BE2C (cell line): ENCODE data around the gene EPC2.
"Not testable (repeated sequence)": the region's sequence is repeated elsewhere in the genome, so short reads cannot be mapped to it uniquely, and the experiment has no call there.

Experiments
- DNase-seq: peaks from one replicate; pipeline ENCODE4 v3.0.0-alpha.2; 2020
- H3K27me3 ChIP-seq: fragments of 250-450 bp; sonication (Bioruptor Pico); 2 replicates; pipeline ENCODE4 v1.5.1; 2020; ENCODE audit warnings: mild to moderate bottlenecking
- H3K36me3 ChIP-seq: fragments of 250-450 bp; sonication (Bioruptor Pico); 2 replicates; pipeline ENCODE4 v1.5.1; 2020; ENCODE audit warnings: mild to moderate bottlenecking
- H3K4me1 ChIP-seq: fragments of 250-450 bp; sonication (Bioruptor Pico); 2 replicates; pipeline ENCODE4 v1.5.1; 2020
- H3K4me3 ChIP-seq: 2 replicates; pipeline ENCODE4 v1.5.1; 2011; ENCODE audit warnings: low read depth, low read length
- H3K9me3 ChIP-seq: fragments of 250-450 bp; sonication (Bioruptor Pico); 2 replicates; pipeline ENCODE4 v1.5.1; 2020
- TF ChIP-seq, protein P1 (sequence below): IDR thresholded peaks from 2 replicates; pipeline ENCODE4 v1.5.1; 2012; ENCODE audit warnings: mild to moderate bottlenecking, low read depth, low read length

Gene EPC2

GRCh38 chr2:148675708-148676107 is 31.2 kb downstream of the EPC2 start:
- Histone ChIP-seq H3K4me3 (no peak overlapping the region), H3K4me1 (no peaks in the 10 kb centered on the region), H3K36me3 (no peaks in the 10 kb centered on the region), H3K9me3 (no peaks in the 10 kb centered on the region), H3K27me3 (no peaks in the 10 kb centered on the region)
- no peak for DNase-seq
- TF ChIP-seq, protein P1, sequence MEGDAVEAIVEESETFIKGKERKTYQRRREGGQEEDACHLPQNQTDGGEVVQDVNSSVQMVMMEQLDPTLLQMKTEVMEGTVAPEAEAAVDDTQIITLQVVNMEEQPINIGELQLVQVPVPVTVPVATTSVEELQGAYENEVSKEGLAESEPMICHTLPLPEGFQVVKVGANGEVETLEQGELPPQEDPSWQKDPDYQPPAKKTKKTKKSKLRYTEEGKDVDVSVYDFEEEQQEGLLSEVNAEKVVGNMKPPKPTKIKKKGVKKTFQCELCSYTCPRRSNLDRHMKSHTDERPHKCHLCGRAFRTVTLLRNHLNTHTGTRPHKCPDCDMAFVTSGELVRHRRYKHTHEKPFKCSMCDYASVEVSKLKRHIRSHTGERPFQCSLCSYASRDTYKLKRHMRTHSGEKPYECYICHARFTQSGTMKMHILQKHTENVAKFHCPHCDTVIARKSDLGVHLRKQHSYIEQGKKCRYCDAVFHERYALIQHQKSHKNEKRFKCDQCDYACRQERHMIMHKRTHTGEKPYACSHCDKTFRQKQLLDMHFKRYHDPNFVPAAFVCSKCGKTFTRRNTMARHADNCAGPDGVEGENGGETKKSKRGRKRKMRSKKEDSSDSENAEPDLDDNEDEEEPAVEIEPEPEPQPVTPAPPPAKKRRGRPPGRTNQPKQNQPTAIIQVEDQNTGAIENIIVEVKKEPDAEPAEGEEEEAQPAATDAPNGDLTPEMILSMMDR, result no peak

- not testable (repeated sequence) for H3K4me1 ChIP-seq, H3K9me3 ChIP-seq, H3K36me3 ChIP-seq, H3K27me3 ChIP-seq, H3K4me3 ChIP-seq, DNase-seq
Measured at GRCh38 chr2:148678302-148679179, 34.0 kb downstream of the EPC2 start.

GRCh38 chr2:148680462-148680861 is 35.9 kb downstream of the EPC2 start:
- Histone ChIP-seq H3K4me3 (no peak overlapping the region), H3K36me3 (no peaks in the 10 kb centered on the region), H3K4me1 (no peaks in the 10 kb centered on the region), H3K27me3 (no peaks in the 10 kb centered on the region), H3K9me3 (no peaks in the 10 kb centered on the region)
- no peak for DNase-seq
- TF ChIP-seq, protein P1, result no peak

- H3K27me3 ChIP-seq, result no peaks in the 10 kb centered on the region
- H3K9me3 ChIP-seq, result no peaks in the 10 kb centered on the region
- H3K4me3 ChIP-seq, result no peak overlapping the region
- H3K4me1 ChIP-seq, result no peaks in the 10 kb centered on the region
- DNase-seq, result no peak
- TF ChIP-seq, protein P1, result no peak
- no peaks in the 10 kb centered on the region for H3K36me3 ChIP-seq
Measured at GRCh38 chr2:148681443-148681842, 36.9 kb downstream of the EPC2 start.

GRCh38 chr2:148681862-148682261 is 37.3 kb downstream of the EPC2 start:
- H3K4me3 ChIP-seq, H3K4me1 ChIP-seq, H3K27me3 ChIP-seq, H3K9me3 ChIP-seq, H3K36me3 ChIP-seq, DNase-seq: not testable (repeated sequence)

- TF ChIP-seq, protein P1, result no peak
- no peak for DNase-seq
- H3K27me3 ChIP-seq, result no peaks in the 10 kb centered on the region
- no peaks in the 10 kb centered on the region for H3K36me3 ChIP-seq
- no peaks in the 10 kb centered on the region for H3K4me1 ChIP-seq
- H3K4me3 ChIP-seq, result no peak overlapping the region
- H3K9me3 ChIP-seq, result no peaks in the 10 kb centered on the region
Measured at GRCh38 chr2:148684507-148684906, 40.0 kb downstream of the EPC2 start.

GRCh38 chr2:148687543-148687942 is 43.0 kb downstream of the EPC2 start:
- TF ChIP-seq, protein P1, result no peak
- Histone ChIP-seq H3K4me3 (no peak overlapping the region), H3K9me3 (no peaks in the 10 kb centered on the region), H3K4me1 (no peaks in the 10 kb centered on the region), H3K27me3 (no peaks in the 10 kb centered on the region), H3K36me3 (no peaks in the 10 kb centered on the region)
- no peak for DNase-seq

- H3K9me3 ChIP-seq, DNase-seq, H3K4me1 ChIP-seq, H3K27me3 ChIP-seq, H3K4me3 ChIP-seq, H3K36me3 ChIP-seq: not testable (repeated sequence)
Measured at GRCh38 chr2:148688011-148688410, 43.5 kb downstream of the EPC2 start.
